Neural cell (in vitro differentiated cells): Measurements from ENCODE around the gene NHEJ1.

ENCODE experiments used
- EP300 ChIP-seq: fragments of 450-650 bp; conservative IDR thresholded peaks from 2 replicates; pipeline ENCODE4 v1.6.1; 2014; ENCODE audit warnings: antibody characterized with exemption, mild to moderate bottlenecking, moderate library complexity; ENCODE audit not compliant: poor library complexity, severe bottlenecking
- EZH2 ChIP-seq: fragments of 200-600, 300-800 bp; shearing (Covaris generic), sonication (generic); IDR thresholded peaks from 2 replicates; pipeline ENCODE4 v1.6.1; 2014; ENCODE audit warnings: antibody characterized with exemption, low read length, borderline replicate concordance, mild to moderate bottlenecking; ENCODE audit not compliant: insufficient read depth, poor library complexity, severe bottlenecking
- RAD21 ChIP-seq: fragments of 450-650 bp; conservative IDR thresholded peaks from 2 replicates; pipeline ENCODE4 v1.6.1; 2014; ENCODE audit warnings: antibody characterized with exemption, mild to moderate bottlenecking, moderate library complexity
- TF ChIP-seq, protein P1 (sequence below): fragments of 450-650 bp; IDR thresholded peaks from 2 replicates; pipeline ENCODE4 v1.5.1; 2014; ENCODE audit warnings: antibody characterized with exemption, mild to moderate bottlenecking, moderate library complexity; ENCODE audit not compliant: poor library complexity, severe bottlenecking

DNA sequence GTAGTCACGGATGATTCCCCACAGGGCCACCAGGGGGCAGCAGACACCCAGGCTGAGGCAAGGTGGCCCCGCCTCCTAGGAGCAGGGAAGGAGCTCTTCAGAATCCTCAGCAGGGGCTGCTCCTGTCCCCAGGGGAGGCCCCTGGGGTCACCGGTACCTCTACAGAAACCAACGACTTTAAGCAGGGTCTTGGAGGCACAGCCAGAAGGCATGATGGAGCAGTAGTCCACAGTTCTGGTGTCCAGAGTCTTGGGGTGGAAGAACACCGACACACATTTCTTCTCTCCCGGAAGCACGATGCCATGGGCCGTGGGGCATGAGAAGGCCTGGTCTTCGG, 130.8 kb downstream of the NHEJ1 start:
- TF ChIP-seq EP300 (no peak), RAD21 (peak; percentile 85), EZH2 (no peak)
- TF ChIP-seq, protein P1, sequence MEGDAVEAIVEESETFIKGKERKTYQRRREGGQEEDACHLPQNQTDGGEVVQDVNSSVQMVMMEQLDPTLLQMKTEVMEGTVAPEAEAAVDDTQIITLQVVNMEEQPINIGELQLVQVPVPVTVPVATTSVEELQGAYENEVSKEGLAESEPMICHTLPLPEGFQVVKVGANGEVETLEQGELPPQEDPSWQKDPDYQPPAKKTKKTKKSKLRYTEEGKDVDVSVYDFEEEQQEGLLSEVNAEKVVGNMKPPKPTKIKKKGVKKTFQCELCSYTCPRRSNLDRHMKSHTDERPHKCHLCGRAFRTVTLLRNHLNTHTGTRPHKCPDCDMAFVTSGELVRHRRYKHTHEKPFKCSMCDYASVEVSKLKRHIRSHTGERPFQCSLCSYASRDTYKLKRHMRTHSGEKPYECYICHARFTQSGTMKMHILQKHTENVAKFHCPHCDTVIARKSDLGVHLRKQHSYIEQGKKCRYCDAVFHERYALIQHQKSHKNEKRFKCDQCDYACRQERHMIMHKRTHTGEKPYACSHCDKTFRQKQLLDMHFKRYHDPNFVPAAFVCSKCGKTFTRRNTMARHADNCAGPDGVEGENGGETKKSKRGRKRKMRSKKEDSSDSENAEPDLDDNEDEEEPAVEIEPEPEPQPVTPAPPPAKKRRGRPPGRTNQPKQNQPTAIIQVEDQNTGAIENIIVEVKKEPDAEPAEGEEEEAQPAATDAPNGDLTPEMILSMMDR, result peak; percentile 95
